ENCODE measurements around the gene CERS6.

Gene CERS6

GRCh38 chr2:168802859-168803725, 347.0 kb downstream of the CERS6 start:
- no peak for TF ChIP-seq ZFX (IDR thresholded peaks at IDR 0.05)
- TF ChIP-seq CTCF (conservative IDR thresholded peaks at IDR 0.05), result no peak
- peak overlapping the region; percentile 76 for H3K27ac ChIP-seq

- TF ChIP-seq CTCF (conservative IDR thresholded peaks at IDR 0.05) (no peak), ZFX (IDR thresholded peaks at IDR 0.05) (no peak)
- H3K27ac ChIP-seq, result no peak overlapping the region; the same call in 1 of the 2 replicates
Measured at GRCh38 chr2:168804214-168804613, 348.1 kb downstream of the CERS6 start.

- TF ChIP-seq CTCF (conservative IDR thresholded peaks at IDR 0.05) (no peak), ZFX (IDR thresholded peaks at IDR 0.05) (no peak)
- H3K27ac ChIP-seq, result no peak overlapping the region
Measured at GRCh38 chr2:168805615-168806014, 349.5 kb downstream of the CERS6 start.

- no peak for TF ChIP-seq ZFX (IDR thresholded peaks at IDR 0.05)
- no peak for TF ChIP-seq CTCF (conservative IDR thresholded peaks at IDR 0.05)
- no peak overlapping the region for H3K27ac ChIP-seq
Measured at GRCh38 chr2:168809537-168809936, 353.5 kb downstream of the CERS6 start.

- no peak for TF ChIP-seq ZFX (IDR thresholded peaks at IDR 0.05)
- TF ChIP-seq CTCF (conservative IDR thresholded peaks at IDR 0.05), result no peak
- H3K27ac ChIP-seq, result no peak overlapping the region
Measured at GRCh38 chr2:168810235-168810634, 354.2 kb downstream of the CERS6 start.

GRCh38 chr2:168811696-168812095, 355.6 kb downstream of the CERS6 start:
- TF ChIP-seq CTCF (conservative IDR thresholded peaks at IDR 0.05) (no peak), ZFX (IDR thresholded peaks at IDR 0.05) (no peak)
- H3K27ac ChIP-seq, result no peak overlapping the region

- H3K27ac ChIP-seq, result no peak overlapping the region
- TF ChIP-seq CTCF (conservative IDR thresholded peaks at IDR 0.05) (no peak), ZFX (IDR thresholded peaks at IDR 0.05) (no peak)
Measured at GRCh38 chr2:168814046-168814445, 358.0 kb downstream of the CERS6 start.
